Endothelial cell of umbilical vein (primary cell): ENCODE results near the gene ABHD4. TPM values are rescaled to one million over a fixed set of nuclear protein-coding genes. Genes with fewer than 3 reads are reported as not detected.

ENCODE experiments used
- BruUV-seq: library from RNA; stranded (reverse); fragments of 400-500 nt; replicated peaks from 2 replicates; lab custom pipeline; 2021; lab: Mats Ljungman, UMichigan
- CTCF ChIA-PET: fragments of 300-600, 350-600 bp; sonication (Branson Sonifier 250); formaldehyde crosslinking; loops from one replicate; lab custom pipeline; 2021; ENCODE audit warnings: antibody characterized with exemption, inconsistent platforms; lab: Charles Lee
- POLR2A ChIA-PET: fragments of 300-600, 350-600 bp; sonication (Branson Sonifier 250); formaldehyde crosslinking; loops from one replicate; lab custom pipeline; 2021; ENCODE audit warnings: antibody characterized with exemption, inconsistent platforms; lab: Charles Lee
- DNase-seq: peaks from one replicate; pipeline ENCODE4 v3.0.0-alpha.2; 2011; ENCODE audit warnings: low read depth, low spot score
- FAIRE-seq: peaks from 2 replicates; lab custom pipeline; 2011; peaks lifted over from hg19 to GRCh38; lab: Jason Lieb, UNC
- H2AFZ ChIP-seq: 2 replicates; pipeline ENCODE4 v1.6.0; 2012; ENCODE audit warnings: low read depth, low read length, control low read depth, inconsistent platforms
- H3K27ac ChIP-seq: 2 replicates; pipeline ENCODE4 v1.5.1; 2011; ENCODE audit warnings: low read depth, mild to moderate bottlenecking, control low read depth, low read length, moderate library complexity; ENCODE audit not compliant: insufficient read depth
- H3K27me3 ChIP-seq, 2 experiments: 2 replicates each; pipeline versions ENCODE4 v1.6.0 to v1.6.1; 2011; ENCODE audit warnings: low read length in 2 of 2, mixed read lengths in 1 of 2; ENCODE audit not compliant: control insufficient read depth in 2 of 2, insufficient read depth in 2 of 2
- H3K36me3 ChIP-seq, 2 experiments: 2 replicates in 1 of 2; 3 replicates in 1 of 2; pipeline ENCODE4 v1.5.1; 2011; ENCODE audit warnings: low read length in 2 of 2, mild to moderate bottlenecking in 1 of 2, moderate library complexity in 1 of 2; ENCODE audit not compliant: control insufficient read depth in 2 of 2, insufficient read depth in 2 of 2; ENCODE audit errors: extremely low read depth in 1 of 2
- H3K4me1 ChIP-seq: 3 replicates; pipeline ENCODE4 v1.5.1; 2011; ENCODE audit warnings: mild to moderate bottlenecking, low read length; ENCODE audit not compliant: control insufficient read depth, insufficient read depth; ENCODE audit errors: extremely low read depth
- H3K4me2 ChIP-seq: 2 replicates; pipeline ENCODE4 v1.6.1; 2011; ENCODE audit warnings: low read length, control low read depth, mixed read lengths; ENCODE audit not compliant: insufficient read depth
- H3K4me3 ChIP-seq, 3 experiments: fragments of 200-600 bp in 1 of 3; sonication (generic), shearing (Covaris generic) in 1 of 3; replicated peaks in 1 of 3; 2 replicates each; pipeline ENCODE4 v1.5.1; 2011 to 2016; ENCODE audit warnings: control low read depth in 3 of 3, low read length in 3 of 3, mild to moderate bottlenecking in 2 of 3, inconsistent platforms in 1 of 3, low read depth in 1 of 3, moderate library complexity in 1 of 3; ENCODE audit not compliant: insufficient read depth in 1 of 3
- H3K79me2 ChIP-seq: 2 replicates; pipeline ENCODE4 v1.6.0; 2012; ENCODE audit warnings: low read length, inconsistent platforms; ENCODE audit not compliant: control insufficient read depth, insufficient read depth
- H3K9ac ChIP-seq: replicated peaks from 2 replicates; pipeline ENCODE3; 2011; ENCODE audit warnings: low read length, control low read depth; ENCODE audit not compliant: insufficient read depth; ENCODE audit errors: extremely low read depth
- H3K9me1 ChIP-seq: replicated peaks from 3 replicates; pipeline ENCODE4 v1.6.0; 2011; ENCODE audit warnings: mild to moderate bottlenecking, low read length; ENCODE audit not compliant: control insufficient read depth, insufficient read depth; ENCODE audit errors: extremely low read depth
- H3K9me3 ChIP-seq: replicated peaks from 2 replicates; pipeline ENCODE4 v1.5.1; 2012; ENCODE audit warnings: low read length, inconsistent platforms; ENCODE audit not compliant: control insufficient read depth, insufficient read depth
- H4K20me1 ChIP-seq: replicated peaks from 2 replicates; pipeline ENCODE3; 2011; ENCODE audit warnings: mild to moderate bottlenecking, low read length; ENCODE audit not compliant: control insufficient read depth, insufficient read depth; ENCODE audit errors: extremely low read depth
- CTCF ChIP-seq, 2 donors: IDR thresholded peaks; 1 replicate in 1 of 2; 2 replicates in 1 of 2; pipeline ENCODE4 v1.5.1; 2011; ENCODE audit warnings: low read length in 2 of 2, mild to moderate bottlenecking in 2 of 2, moderate library complexity in 2 of 2, control low read depth in 1 of 2, inconsistent platforms in 1 of 2, low read depth in 1 of 2; ENCODE audit not compliant: insufficient read depth in 1 of 2; ENCODE audit errors: extremely low read depth in 1 of 2
- EZH2 ChIP-seq: IDR thresholded peaks from 2 replicates; pipeline ENCODE4 v1.6.1; 2012; ENCODE audit warnings: borderline replicate concordance, low read depth, mild to moderate bottlenecking, moderate library complexity, low read length, inconsistent platforms; ENCODE audit not compliant: severe bottlenecking
- FOS ChIP-seq: IDR thresholded peaks from 2 replicates; pipeline ENCODE4 v1.6.1; 2011; ENCODE audit warnings: mild to moderate bottlenecking, low read length, moderate library complexity, borderline replicate concordance; ENCODE audit not compliant: insufficient read depth
- GATA2 ChIP-seq: IDR thresholded peaks from 2 replicates; pipeline ENCODE4 v1.7.0; 2011; ENCODE audit warnings: low read depth, mild to moderate bottlenecking, moderate library complexity, mixed read lengths, low read length; ENCODE audit not compliant: insufficient read length, insufficient read depth
- JUN ChIP-seq: IDR thresholded peaks from 2 replicates; pipeline ENCODE4 v1.6.1; 2011; ENCODE audit warnings: borderline replicate concordance, low read depth; ENCODE audit not compliant: insufficient read length, insufficient read depth
- MYC ChIP-seq: IDR thresholded peaks from one replicate; pipeline ENCODE4 v1.6.1; 2011; ENCODE audit warnings: mild to moderate bottlenecking, low read depth, low read length
- POLR2A ChIP-seq: IDR thresholded peaks from 2 replicates; pipeline ENCODE4 v1.6.1; 2012; ENCODE audit warnings: low read depth, mild to moderate bottlenecking, control low read depth, low read length
- POLR2AphosphoS5 ChIP-seq: IDR thresholded peaks from 2 replicates; pipeline ENCODE4 v1.6.1; 2012; ENCODE audit warnings: low read depth, mild to moderate bottlenecking, control low read depth, low read length, moderate library complexity; ENCODE audit not compliant: insufficient read depth
- dilution Hi-C: fragments of 300-500 bp; cut with MboI; formaldehyde crosslinking; loops from one replicate; pipeline ENCODE4 v1.15.0; 2019; ENCODE audit warnings: low sequenced_read_pairs; ENCODE audit not compliant: extremely low pct_ligation_motif_present
- intact Hi-C: fragments of 100-400 bp; cut with micrococcal nuclease; formaldehyde crosslinking; loops from one replicate; pipeline ENCODE4 v1.10.0; 2022
- polyA plus RNA-seq, 4 experiments: library from polyadenylated mRNA; depleted of rRNA in 3 of 4; stranded (reverse) in 3 of 4; unstranded in 1 of 4; fragments of >200 nt; gene quantifications; 2 replicates each; pipeline versions ENCODE4 v1.2.1 to v1.2.3, GENCODE V29; 2011 to 2012; ENCODE audit warnings: missing spikeins in 1 of 4
- total RNA-seq: library from RNA; stranded (reverse); gene quantifications from 2 replicates; pipeline ENCODE4 v1.2.3, GENCODE V29; 2021
- TF ChIP-seq, protein P1 (sequence below): IDR thresholded peaks from 2 replicates; pipeline ENCODE4 v1.6.1; 2011; ENCODE audit not compliant: insufficient read depth, insufficient read length

Gene ABHD4
- total and polyA plus RNA-seq, 2 donors (not counting 3 experiments of a cell fraction or from before 2014, with no cell fraction given): 34.8 to 45.5 TPM

DNA sequence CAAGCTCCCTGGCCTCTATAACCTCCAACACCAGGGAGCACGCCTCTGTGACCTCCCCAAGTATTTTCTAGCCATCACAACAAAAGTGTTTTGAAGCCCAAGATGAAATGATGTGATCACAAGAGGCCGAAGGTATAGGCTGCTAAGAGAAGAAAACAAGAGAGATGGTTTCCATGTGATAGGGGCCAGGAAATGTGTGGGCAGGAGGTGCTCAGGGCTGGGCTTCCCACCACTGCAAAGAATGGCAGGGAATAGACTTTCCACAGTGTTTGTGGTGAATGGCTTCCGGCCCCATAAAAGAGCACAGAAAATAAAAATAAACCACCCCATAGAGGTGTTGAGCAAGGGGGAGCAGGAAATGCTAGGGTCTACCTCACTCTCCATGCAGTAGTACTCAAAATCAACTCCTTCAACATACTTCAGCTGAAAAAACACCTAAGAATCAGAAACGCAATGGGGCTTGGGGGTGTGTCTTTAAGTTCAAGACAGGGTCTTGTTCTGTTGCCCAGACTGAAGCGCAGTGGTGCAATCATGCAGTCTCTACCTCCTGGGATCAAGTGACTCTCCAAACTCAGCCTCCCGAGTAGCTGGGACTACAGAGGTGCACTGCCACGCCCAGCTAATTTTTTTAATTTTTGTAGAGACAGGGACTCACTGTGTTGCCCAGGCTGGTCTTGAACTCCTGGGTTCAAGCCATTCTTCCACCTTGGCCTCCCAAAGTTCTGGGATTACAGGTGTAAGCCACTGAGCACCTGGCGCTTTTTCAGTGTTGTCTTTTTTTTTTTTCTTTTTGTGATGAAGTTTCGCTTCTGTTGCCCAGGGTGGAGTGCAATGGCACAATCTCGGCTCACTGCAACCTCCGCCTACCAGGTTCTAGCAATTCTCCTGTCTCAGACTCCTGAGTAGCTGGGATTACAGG, 36.2 kb upstream of the ABHD4 start:
- peaks cover 16% of the 10 kb centered on the region for H3K79me2 ChIP-seq
- H2AFZ ChIP-seq: no peak overlapping the region
- H3K4me3 ChIP-seq: no peak overlapping the region
- no peaks in the 10 kb centered on the region for H4K20me1 ChIP-seq
- H3K9ac ChIP-seq: no peak overlapping the region
- peak; percentile 38 for FAIRE-seq
- dilution Hi-C loops: no loop called here
- ChIA-PET CTCF (interaction anchor here (1.3 to 4.2 kb wide), 4 partner anchors 9 to 338 kb away, joined by 5 to 43 read pairs (median 16); no protein-coding TSS in a partner anchor), POLR2A (interaction anchor here (0.6 kb wide), 1 partner anchor 298 kb away, joined by 5 read pairs; no protein-coding TSS in a partner anchor)
- H3K27me3 ChIP-seq: no peaks in the 10 kb centered on the region
- peaks cover 46% of the 10 kb centered on the region for H3K4me1 ChIP-seq
- no TSS peak for BruUV-seq
- peaks cover 12 to 13% of the 10 kb centered on the region in 2 experiments for H3K36me3 ChIP-seq
- intact Hi-C loops: no loop called here
- H3K4me2 ChIP-seq: peak overlapping the region; percentile 25
- H3K9me1 ChIP-seq: no peaks in the 10 kb centered on the region
- DNase-seq: peak; percentile 70
- H3K9me3 ChIP-seq: no peaks in the 10 kb centered on the region
- TF ChIP-seq GATA2 (peak; percentile 9), POLR2AphosphoS5 (peak; percentile 11), FOS (no peak)
- H3K27ac ChIP-seq: no peak overlapping the region

DNA sequence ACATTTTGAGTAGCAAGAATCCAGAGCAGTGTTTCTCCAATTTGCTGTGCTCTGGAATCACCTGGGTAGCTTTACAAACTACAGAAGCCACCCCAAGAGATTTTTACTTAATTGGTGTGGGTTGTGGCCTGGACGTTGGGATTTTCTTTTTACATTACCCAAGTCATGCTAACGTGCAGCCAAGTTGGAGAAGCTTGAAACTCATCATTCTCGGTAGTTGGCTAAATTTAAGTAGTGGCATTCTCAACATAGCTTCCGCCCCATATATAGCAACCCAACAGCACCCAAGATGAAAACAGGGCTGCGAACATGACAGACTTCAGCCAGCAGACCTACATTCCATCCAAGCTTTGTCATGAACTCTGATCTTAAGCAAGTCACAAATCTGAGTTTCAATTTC, 34.1 kb upstream of the ABHD4 start:
- H3K4me1 ChIP-seq: peaks cover 31% of the 10 kb centered on the region
- H2AFZ ChIP-seq: no peak overlapping the region
- H3K9me3 ChIP-seq: no peaks in the 10 kb centered on the region
- ChIA-PET CTCF (no interaction called here), POLR2A (no interaction called here)
- H3K79me2 ChIP-seq: peaks cover 28% of the 10 kb centered on the region
- no peak overlapping the region for H3K27ac ChIP-seq
- H4K20me1 ChIP-seq: no peaks in the 10 kb centered on the region
- FAIRE-seq: no peak
- no peak overlapping the region for H3K4me3 ChIP-seq
- DNase-seq: no peak
- peaks cover 12 to 17% of the 10 kb centered on the region in 2 experiments for H3K36me3 ChIP-seq
- H3K9me1 ChIP-seq: no peaks in the 10 kb centered on the region
- intact Hi-C loops (no loop called here), dilution Hi-C loops (no loop called here)
- no TSS peak for BruUV-seq
- TF ChIP-seq JUN: no peak
- no peak for TF ChIP-seq EZH2
- TF ChIP-seq FOS: no peak
- TF ChIP-seq CTCF (IDR thresholded peaks at IDR 0.05; ENCODE audit: extremely low read depth in 1 of 2, insufficient read depth in 1 of 2, low read depth in 1 of 2, low read length in 2 of 2): no peak
- no peak for TF ChIP-seq POLR2AphosphoS5
- TF ChIP-seq GATA2: no peak
- TF ChIP-seq, protein P1, sequence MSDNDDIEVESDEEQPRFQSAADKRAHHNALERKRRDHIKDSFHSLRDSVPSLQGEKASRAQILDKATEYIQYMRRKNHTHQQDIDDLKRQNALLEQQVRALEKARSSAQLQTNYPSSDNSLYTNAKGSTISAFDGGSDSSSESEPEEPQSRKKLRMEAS: no peak
- no peak for TF ChIP-seq MYC
- TF ChIP-seq POLR2A: no peak
- no peaks in the 10 kb centered on the region for H3K27me3 ChIP-seq
- H3K4me2 ChIP-seq: no peak overlapping the region
- no peak overlapping the region for H3K9ac ChIP-seq
